Measurements from ENCODE around the gene ASIC4. TPM values are rescaled to one million over a fixed set of nuclear protein-coding genes. Genes with fewer than 3 reads are reported as not detected.

The ASIC4 gene
- total and polyA plus RNA-seq, 9 of the 15 experiments (the other 6 are each of a cell fraction or from before 2014, with no cell fraction given): 0.07 to 19.2 (median 4.8) TPM

- no peak for ATAC-seq
- POLR2A ChIA-PET: interaction anchor here (0.6 to 2.3 kb wide), 2 partner anchors 9 to 54 kb away, joined by 3 to 16 read pairs; no protein-coding TSS in a partner anchor
- CTCF ChIA-PET (ENCODE audit: low intra/inter-chr PET ratio): no interaction called here
- Histone ChIP-seq H3K4me3 (peak overlapping the region; percentile 68), H3K27ac (ENCODE audit: extremely low read depth, low read depth, low read length) (no peak overlapping the region), H2AFZ (ENCODE audit: low read depth, low read length) (peak overlapping the region; percentile 92), H3K9me1 (ENCODE audit: control insufficient read depth, insufficient read depth, low read length) (no peaks in the 10 kb centered on the region), H3K36me3 (ENCODE audit: control insufficient read depth, insufficient read depth, low read length) (no peaks in the 10 kb centered on the region), H3K4me1 (replicated peaks in 1 of 2; ENCODE audit: control insufficient read depth in 2 of 2, insufficient read depth in 2 of 2, low read length in 2 of 2) (peaks cover 4 to 47% of the 10 kb centered on the region in 2 experiments; a peak in 3 of 5 replicates), H3K9ac (ENCODE audit: insufficient read depth in 1 of 2, low read depth in 2 of 2, low read length in 2 of 2) (peak overlapping the region in 1 of 2 experiments; percentile 73; a peak in 2 of 4 replicates), H3K27me3 (ENCODE audit: control insufficient read depth in 2 of 2, insufficient read depth in 2 of 2, low read length in 2 of 2) (peaks cover 0 to 8% of the 10 kb centered on the region in 2 experiments; a peak in 3 of 5 replicates), H3K4me2 (ENCODE audit: insufficient read depth, low read length) (peak overlapping the region; percentile 81), H3K9me3 (replicated peaks; ENCODE audit: control insufficient read depth, insufficient read depth, low read depth, low read length) (no peaks in the 10 kb centered on the region), H3K79me2 (ENCODE audit: control insufficient read depth, insufficient read depth, low read length) (no peaks in the 10 kb centered on the region), H4K20me1 (replicated peaks; ENCODE audit: control insufficient read depth, insufficient read depth, low read length) (no peaks in the 10 kb centered on the region)
- WGBS (ENCODE audit: insufficient coverage, low coverage, missing lambda C conversion rate): 32% methylated on average over 6 of the region's 7 CpGs
- peak; percentile 11 for FAIRE-seq
- BruUV-seq (replicated peaks): no TSS peak
- intact Hi-C loops (cut with micrococcal nuclease): no loop called here
- no peak for DNase-seq (ENCODE audit: extremely low read depth in 1 of 4, low spot score in 3 of 4)
- in situ Hi-C loops (cut with MboI): no loop called here
- TF ChIP-seq ZEB2 (IDR thresholded peaks at IDR 0.05) (no peak), ILK (tag; IDR thresholded peaks at IDR 0.05; ENCODE audit: borderline replicate concordance, low read depth) (no peak), CHD4 (IDR thresholded peaks at IDR 0.05; ENCODE audit: insufficient read depth, insufficient replicate concordance, low read depth, low read length, poor library complexity, severe bottlenecking) (no peak), ZC3H4 (CRISPR knock-in tag; IDR thresholded peaks at IDR 0.05; ENCODE audit: borderline replicate concordance) (no peak), FOS (IDR thresholded peaks at IDR 0.05; ENCODE audit: extremely low read depth, insufficient read length) (no peak), NR2C1 (IDR thresholded peaks at IDR 0.05) (no peak), NR2C1 (tag; IDR thresholded peaks at IDR 0.05) (no peak), HNRNPLL (IDR thresholded peaks at IDR 0.05; ENCODE audit: low read depth, low read length, poor library complexity, severe bottlenecking) (no peak), RBBP5 (IDR thresholded peaks at IDR 0.05; ENCODE audit: borderline replicate concordance, insufficient read depth, low read length, poor library complexity, severe bottlenecking) (no peak), BRCA1 (IDR thresholded peaks at IDR 0.05) (no peak), BRCA1 (CRISPR knock-in tag; IDR thresholded peaks at IDR 0.05) (no peak), GMEB1 (CRISPR knock-in tag; IDR thresholded peaks at IDR 0.05) (no peak), MYNN (IDR thresholded peaks at IDR 0.05) (no peak), MYNN (CRISPR knock-in tag; IDR thresholded peaks at IDR 0.05) (no peak), EHMT2 (IDR thresholded peaks at IDR 0.05) (no peak)
- TF ChIP-seq, protein P1, sequence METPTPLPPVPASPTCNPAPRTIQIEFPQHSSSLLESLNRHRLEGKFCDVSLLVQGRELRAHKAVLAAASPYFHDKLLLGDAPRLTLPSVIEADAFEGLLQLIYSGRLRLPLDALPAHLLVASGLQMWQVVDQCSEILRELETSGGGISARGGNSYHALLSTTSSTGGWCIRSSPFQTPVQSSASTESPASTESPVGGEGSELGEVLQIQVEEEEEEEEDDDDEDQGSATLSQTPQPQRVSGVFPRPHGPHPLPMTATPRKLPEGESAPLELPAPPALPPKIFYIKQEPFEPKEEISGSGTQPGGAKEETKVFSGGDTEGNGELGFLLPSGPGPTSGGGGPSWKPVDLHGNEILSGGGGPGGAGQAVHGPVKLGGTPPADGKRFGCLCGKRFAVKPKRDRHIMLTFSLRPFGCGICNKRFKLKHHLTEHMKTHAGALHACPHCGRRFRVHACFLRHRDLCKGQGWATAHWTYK (CRISPR knock-in tag; IDR thresholded peaks at IDR 0.05): no peak
- TF ChIP-seq, protein P2, sequence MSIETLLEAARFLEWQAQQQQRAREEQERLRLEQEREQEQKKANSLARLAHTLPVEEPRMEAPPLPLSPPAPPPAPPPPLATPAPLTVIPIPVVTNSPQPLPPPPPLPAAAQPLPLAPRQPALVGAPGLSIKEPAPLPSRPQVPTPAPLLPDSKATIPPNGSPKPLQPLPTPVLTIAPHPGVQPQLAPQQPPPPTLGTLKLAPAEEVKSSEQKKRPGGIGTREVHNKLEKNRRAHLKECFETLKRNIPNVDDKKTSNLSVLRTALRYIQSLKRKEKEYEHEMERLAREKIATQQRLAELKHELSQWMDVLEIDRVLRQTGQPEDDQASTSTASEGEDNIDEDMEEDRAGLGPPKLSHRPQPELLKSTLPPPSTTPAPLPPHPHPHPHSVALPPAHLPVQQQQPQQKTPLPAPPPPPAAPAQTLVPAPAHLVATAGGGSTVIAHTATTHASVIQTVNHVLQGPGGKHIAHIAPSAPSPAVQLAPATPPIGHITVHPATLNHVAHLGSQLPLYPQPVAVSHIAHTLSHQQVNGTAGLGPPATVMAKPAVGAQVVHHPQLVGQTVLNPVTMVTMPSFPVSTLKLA (conservative IDR thresholded peaks at IDR 0.05): no peak
- TF ChIP-seq, protein P3, sequence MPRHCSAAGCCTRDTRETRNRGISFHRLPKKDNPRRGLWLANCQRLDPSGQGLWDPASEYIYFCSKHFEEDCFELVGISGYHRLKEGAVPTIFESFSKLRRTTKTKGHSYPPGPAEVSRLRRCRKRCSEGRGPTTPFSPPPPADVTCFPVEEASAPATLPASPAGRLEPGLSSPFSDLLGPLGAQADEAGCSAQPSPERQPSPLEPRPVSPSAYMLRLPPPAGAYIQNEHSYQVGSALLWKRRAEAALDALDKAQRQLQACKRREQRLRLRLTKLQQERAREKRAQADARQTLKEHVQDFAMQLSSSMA (CRISPR knock-in tag; IDR thresholded peaks at IDR 0.05): no peak
These were observed 38.8 kb downstream of the ASIC4 start for GRCh38 chr2:219553168-219553417.

Measured in K562 (cell line).